GM18519 (cell line): ENCODE measurements around the gene GDPD4.

Source experiments
- ATAC-seq: cut with Tn5 transposase; IDR thresholded peaks from one replicate; pipeline ENCODE4 v1.9.1; 2021; ENCODE audit warnings: mild to moderate bottlenecking, moderate library complexity; ENCODE audit not compliant: unreplicated experiment, low FRiP score

The GDPD4 gene, protein sequence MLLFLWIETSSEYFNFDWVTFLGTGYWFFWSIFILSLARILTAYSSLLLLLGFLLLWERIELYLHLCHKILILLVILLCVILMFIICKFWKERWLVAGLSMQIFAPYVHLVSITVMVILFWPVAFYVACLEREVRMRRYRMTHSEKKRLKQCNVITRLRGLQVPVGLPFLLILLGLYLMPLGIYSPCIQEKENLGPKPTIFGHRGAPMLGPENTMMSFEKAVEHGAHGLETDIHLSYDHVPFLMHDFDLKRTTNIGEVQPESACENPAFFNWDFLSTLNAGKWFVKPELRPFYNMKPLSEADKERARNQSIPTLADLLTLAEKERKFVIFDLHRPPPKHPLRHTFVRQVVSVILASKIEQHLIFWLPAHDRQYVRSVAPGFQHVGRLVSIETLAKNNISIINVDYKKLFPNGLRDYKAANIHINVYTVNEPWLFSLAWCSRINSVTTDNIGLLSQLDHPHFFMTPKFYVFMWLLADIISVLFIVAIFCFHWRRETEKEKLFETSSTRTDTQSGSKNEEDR

DNA sequence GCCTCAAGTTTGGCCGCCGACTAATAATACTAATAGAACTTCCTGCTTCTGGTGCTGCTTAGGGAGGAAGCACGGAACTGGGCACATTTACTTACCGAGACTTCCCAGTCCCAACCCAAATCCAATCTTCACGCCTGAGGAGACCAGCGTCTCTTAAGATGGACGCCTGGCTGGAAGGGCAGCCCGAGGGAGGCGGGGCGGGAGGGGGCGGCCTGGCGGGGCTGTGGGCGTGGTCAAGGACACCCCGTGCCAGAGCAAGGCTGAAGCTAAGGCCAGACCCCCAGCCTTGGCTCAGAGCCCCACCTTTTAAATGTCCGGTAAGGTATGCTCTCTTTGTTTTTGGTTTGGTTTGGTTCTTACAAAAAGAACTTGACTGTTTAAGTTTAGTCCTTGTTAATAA lies at the start of gene GDPD4:
Gene GDPD4 (minus strand): TSS at position 177 of the 400 bp plus-strand sequence. CDS start 16,549 bp downstream, outside the sequence.
- no peak for ATAC-seq

DNA sequence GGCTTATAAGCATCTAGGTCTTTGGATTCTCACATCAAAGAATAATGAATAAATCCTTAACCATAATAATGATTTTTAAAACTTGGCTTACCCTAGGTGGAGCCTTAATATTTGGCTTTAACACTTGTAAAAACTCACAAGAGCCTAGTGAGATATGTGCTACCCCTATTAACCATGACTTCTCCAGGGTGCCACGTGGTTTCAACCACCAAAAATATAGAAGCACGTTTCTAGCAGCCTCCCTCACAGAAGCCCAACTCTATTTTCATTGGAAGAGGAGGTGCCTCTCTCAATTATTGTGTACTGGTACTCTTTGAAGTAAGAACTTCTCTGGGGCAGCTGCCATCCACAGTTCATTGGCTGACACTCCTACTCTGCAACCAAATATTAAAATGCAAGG lies 46.5 kb upstream of the GDPD4 start:
- ATAC-seq = no peak

DNA sequence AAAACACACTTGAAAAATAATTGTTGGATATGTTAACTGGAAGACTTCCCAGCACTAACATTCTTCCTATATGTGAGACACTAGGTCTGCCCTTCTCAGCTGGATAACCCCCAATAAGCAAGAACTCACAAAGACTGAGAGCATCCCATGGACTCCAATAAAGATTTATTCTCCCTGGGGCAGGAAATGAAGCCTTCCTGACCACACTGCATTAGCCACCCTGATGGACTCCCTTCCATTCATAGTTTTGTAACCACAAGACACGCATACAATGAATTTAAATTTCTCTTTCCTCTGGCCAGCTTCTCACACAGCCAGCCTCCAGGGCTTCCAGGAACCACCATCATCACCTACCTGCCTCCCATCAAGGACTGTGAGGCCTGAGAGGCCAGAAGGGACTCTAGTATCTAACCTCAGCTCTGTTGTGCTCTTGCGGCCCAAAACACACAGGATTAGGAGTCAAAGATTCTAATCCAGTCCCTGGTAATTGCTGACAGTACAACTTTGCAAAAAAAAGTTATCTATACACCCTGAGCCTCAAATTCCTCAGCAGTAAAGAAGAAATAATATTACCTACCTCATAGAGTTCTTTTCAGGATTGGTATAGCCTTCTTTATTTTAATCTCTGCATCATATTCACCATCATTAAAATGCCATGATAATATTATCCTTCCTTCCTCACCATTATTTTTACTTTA lies 45.6 kb upstream of the GDPD4 start:
- no peak for ATAC-seq

DNA sequence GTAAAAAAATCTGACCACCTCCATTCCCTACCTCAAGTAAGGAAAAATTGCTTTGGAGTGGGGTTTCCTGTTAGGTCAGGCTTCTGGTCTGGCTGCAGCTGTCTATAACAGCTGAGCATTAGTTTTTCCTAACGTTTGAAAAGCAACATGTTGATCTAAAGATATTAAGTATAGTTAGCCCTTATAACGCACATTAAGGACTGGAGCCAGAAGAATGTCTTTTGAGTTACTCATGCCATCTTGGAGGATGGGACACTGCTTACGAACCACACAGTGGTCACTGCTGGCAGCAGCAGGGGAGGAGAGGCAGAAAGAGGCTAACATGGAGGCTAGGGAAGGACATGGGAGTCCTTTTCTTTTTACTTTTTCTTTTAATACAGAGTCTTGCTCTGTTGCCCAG lies 44.1 kb upstream of the GDPD4 start:
- no peak for ATAC-seq

DNA sequence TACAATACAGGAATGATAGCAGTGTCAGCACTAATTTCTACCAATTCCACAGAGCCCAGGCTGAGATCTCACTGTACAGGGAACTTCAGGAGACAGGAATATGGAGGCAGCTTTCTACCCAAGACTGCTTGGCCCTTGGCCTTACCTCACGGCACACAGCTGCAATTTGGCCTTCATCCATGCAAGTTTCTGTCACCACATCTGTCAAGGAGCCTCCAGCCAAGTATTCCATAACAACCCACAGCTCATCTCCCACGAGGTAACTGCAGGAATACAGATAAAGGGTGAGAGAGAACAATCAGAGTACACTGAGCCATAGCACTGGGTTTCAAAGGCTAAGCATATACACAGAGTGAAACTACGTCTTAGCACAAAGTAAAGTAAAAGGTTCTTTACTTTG lies 39.0 kb upstream of the GDPD4 start:
- no peak for ATAC-seq

DNA sequence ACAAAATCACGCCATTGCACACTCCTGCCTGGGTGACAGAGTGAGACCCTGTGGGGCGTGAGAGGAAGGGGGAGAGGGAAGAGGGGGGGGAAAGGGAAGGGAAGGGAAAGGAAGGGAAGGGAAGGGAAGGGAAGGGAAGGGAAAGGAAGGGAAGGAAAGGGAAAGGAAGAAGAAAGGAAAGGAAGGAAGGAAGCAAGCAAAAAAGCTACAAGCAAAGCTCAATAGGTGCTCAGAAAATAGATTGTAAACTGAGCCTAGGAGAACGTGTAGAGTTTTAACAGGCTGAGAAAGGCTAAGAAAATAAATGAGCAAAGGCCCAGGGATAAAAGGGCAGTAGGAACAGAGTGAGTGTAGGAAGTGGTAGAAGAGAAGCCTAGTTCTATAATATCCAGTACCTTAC lies 30.8 kb upstream of the GDPD4 start:
- ATAC-seq = no peak

DNA sequence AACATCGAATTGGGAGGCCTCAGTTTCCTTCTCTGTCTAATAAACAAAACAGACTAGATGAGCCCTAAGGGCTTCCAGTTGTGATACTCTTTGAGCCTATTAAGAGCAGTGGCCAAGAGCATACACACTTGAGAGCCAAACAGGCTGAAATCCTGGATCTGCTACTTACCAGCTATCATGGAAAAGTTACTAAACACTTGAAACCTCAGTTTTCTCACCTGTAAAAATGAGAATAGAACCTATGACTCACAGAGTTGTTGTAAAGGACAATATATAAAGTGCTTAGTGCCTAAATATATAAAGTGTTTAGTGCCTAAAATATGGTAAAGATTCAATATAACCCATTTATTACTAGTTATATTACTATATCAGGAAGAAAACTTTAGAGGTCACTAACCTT lies 23.7 kb upstream of the GDPD4 start:
- ATAC-seq = no peak

DNA sequence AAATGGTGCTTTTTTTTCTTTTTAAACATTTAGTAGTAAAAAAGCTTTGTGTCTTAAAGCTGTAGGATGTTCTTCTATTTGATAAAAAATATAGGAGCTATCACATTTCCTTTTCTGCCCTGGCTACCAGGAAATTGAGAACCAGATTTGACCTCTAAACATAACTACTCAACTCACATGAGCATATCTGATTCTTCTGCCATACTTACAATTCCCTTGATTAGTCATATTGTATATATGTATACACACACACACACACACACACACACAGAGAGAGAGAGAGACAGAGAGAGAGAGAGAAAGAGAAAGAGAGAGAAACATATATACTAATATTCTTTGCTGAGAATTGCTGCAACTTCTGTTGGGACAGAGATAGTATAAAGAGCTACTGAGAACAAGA lies 23.0 kb upstream of the GDPD4 start:
- ATAC-seq = no peak

DNA sequence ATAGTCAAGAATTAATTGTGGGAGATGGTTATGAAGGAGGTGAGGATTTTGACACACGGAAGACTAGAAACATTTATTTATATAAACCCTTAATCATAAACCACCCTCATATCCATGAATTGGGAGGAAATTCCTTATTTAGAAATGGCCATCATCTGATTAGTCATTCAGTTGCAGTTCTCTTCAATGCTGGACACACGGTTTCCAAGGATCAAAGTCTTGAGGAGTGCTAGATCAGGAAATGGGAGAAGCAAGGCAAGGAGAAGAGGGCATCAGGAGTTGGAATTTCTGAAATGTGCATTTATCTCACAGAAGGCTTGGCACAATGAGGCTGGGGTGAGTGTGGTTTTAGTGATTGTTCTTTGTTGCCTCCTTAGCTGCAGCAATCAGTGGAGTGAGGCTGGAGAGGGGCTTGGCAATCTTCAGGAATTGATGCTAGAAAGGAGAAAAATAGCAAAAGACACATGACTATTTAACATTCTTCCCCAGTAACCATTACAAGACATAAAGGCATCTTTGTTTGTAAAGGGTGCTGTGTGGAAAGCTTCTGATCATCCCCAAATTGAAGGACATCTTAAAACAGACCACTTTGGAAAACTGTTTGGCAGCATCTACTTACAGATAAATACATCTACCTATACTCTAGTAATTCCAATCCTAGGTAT lies 21.6 kb upstream of the GDPD4 start:
- no peak for ATAC-seq

DNA sequence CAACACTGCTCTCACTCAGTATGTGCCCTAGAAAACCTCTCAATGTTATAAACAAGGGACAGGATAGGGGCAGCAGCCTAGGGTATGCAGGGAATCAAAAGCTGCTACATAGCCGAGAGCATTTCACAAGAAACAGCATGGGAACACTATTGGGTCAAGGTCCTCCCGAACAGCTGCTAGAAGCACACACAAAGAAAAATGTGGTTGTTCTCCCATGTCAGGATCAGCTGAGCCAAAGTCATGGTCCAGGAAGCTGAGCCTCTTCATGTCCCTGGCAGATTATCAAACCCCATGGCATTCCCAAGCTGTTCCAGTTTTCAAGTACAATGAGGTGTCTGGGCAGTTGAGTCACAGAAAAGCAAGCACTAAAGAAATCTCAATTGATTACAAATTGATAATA lies 21.0 kb upstream of the GDPD4 start:
- no peak for ATAC-seq

DNA sequence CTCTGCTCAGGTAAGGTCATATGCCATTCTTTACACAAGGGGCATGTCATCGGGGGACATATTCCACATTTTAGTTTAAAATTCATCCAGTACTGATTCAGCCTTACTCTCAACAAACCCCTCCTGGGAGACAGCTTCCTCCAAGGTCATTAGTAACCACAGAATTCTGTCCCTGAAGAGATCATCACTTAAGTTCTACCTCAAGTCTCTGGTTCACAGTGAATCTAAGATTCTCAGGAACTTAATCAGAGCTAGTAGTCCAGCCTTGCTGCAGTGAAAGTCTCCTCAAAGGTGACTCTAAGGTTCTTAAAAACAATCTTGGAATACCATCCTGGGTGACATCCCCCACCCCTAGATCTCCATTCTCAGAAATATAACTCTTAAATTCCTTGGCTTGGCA lies 18.9 kb upstream of the GDPD4 start:
- ATAC-seq = no peak

DNA sequence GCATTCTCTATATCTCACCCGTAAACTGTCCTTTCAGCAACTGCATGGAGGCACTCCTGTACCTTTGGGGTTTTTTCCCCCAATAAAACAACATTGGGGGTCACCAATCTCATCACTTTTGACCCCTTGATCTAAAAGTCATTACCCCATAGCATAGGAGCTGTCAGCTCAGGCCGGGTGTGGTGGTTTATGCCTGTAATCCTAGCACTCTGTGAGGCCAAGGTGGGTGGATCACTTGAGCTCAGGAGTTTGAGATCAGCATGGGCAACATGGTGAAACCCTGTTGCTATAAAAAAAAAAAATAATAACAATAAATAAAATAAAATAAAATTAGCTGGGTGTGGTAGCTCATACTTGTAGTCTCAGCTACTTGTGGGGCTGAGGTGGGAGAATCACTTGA lies 17.1 kb upstream of the GDPD4 start:
- no peak for ATAC-seq

DNA sequence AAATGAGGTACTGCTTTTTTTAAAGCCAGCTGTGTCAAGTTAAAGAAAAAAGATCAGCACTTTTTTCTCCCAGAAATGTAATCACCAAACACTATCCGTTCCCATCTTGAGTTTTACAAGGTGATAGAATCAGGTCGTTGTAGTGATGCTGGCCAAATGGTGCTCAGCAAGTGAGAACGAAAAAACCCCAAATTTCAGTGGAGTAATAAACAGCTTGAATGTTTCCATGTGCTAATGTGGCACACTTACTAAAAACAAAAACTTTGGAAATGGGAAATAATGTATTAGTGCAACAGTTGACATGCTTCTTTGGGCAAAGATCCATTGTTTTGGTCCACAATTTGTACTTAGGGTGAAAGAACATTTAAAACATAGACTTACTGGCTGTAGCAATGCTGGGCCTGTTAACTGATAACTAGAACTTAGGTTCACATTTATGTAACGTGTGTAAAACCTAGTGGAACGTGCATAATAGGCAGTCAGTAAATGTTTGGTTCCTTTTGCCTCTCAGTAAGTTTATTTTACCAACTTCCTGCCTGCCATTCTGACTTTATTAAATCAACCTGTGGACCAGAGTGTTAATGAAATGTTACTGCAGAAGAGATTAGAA lies 15.4 kb upstream of the GDPD4 start:
- no peak for ATAC-seq

DNA sequence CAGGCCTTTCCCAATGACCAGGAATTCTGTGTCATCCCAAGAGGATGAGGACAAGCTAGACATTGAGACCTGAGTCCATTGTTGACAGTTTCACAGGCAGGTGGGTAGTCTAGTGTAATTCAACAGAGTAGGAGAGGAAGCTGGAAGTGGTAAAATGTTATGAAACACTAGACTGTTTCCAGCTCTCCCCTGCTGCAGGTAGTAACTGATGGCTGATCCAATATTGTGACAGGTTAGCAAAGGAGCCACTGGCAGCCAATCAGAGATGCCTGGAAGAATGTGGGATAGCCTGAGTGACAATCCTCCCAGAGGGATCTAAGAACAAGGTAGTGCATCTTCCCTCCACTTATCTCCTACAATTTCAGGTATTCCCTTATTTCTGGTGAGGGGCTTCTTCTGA lies 10.6 kb upstream of the GDPD4 start:
- ATAC-seq = no peak

DNA sequence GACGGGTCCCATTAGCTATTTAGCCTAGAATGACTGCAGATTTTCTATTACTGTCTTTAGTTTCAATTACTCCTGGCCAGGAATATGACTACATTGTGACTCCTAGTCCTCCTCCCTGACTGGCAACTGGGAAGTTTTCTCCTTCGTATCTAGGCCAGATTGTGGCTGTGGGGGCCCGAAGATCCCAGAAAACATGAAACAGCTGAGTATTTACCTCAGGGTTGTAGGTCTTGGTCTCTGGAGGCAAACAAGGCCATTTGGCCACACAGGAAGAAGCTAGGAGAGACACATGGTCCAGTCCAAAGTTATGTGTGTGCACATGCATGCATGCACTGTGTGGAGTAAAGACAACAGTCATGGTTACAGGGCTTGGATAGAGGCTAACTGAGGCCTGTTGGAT lies 10.2 kb upstream of the GDPD4 start:
- no peak for ATAC-seq

DNA sequence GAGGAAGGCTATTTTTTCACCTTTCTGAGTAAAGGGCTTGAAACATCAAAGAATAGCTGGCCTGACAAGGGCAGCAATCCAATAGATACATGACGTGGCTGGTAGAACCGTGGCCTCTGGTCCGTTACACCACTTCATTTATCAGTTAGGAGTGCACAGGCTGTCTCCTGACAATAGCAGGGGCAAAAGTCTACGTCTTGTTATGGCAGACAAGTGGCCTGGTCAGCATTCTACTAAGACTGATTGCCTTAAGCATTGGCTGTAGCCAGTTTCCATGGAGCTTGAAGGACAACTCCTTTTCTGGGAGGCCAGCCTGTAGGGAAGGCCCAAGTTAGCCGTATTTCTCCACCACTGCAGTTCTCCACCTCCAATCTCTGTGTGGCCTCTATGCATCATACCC lies 9.2 kb upstream of the GDPD4 start:
- no peak for ATAC-seq

DNA sequence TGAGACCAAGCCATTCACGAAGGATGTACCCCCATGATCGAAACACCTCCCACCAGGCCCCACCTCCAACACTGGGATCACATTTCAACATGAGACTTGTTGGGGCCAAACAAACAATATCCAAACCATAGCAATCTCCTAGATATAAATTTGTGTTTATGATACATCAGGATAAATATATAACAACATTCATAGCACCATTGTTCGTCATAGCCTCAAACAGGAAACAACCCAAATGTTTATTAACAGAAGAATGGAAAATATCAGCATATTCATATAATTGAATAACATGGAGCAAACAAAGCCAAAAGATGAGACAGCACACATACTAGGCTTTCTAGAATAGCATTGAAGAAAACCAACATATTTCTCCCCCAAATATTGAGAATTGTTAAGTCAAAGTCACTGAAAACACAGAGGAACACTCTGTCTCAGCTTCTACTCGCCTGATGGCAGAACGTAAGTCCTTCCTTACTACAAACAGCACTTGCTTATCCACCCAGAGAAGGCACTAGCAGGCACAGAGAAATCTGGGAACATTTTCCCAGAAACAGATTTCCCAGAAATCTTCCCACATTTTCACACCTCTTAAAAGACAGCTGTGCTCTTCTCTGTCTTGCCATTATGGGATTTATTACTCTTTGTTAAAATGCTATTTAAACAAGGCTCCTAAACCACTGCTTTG lies 8.1 kb upstream of the GDPD4 start:
- no peak for ATAC-seq

DNA sequence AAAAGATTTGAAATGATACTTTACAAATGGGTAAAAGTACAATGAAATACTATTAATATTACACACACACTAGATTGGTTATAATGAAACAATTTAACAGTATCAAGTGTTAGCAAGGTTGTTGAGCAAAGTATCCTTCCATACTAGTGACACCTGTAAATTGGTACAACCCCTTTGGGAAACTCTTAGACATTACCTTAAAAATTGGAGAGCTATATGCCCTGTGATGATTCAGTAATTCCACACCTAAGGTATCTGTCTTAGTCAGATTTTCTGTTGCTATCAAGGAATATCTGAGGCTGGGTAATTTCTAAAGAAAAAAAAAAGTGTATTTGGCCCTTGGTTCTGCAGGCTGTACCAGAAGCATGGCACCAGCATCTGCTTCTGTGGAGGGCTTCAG lies 7.4 kb upstream of the GDPD4 start:
- no peak for ATAC-seq

DNA sequence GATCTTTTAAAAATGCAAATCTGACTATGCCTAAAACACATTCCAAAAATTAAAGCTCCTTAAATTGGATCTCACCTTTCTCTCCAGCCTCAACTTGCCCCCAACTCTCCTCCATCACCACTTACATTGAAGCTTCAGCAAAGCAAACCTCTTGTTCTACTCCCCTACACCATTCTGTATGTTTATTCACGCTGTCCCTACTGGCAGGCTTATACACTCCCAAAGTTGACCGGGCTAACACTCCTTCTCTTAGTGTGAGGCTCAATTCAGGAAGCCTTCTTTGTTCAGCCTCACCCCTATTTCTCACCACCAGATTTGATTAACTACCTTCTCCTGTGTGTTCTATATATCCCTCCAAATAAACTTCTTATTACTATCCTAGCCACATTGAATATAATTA lies 1.8 kb upstream of the GDPD4 start:
- no peak for ATAC-seq

DNA sequence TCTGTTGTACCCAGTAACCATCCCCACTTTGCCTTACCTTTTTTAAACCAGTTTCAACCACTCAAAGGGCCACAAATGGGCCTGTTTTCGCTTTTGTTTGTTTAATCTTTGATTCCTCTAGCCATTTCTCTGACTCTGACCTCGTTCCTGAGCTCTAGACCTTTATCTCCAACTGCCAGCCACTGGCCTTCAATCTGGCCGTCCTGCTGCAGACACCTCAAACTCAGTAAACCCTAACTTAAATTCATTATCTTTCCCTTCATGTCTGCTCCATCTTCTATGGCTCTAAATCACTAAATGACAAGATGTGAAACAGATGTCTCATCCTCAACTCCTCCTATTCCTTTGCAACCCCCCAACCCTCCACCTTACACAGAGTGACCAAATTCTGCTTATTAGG lies 1.3 kb upstream of the GDPD4 start:
- no peak for ATAC-seq
